NCI-H345 (cell line): ENCODE measurements around the gene EID2B.
A peak's percentile ranks its signal among the peaks of the same experiment; 100 is the strongest.

ENCODE experiments used
- DNase-seq: peaks from one replicate; lab custom pipeline; 2025; lab: John Stamatoyannopoulos, UW

EID2B gene

GRCh38 chr19:39499932-39500331, 32.7 kb downstream of the EID2B start:
- DNase-seq = no peak

DNA sequence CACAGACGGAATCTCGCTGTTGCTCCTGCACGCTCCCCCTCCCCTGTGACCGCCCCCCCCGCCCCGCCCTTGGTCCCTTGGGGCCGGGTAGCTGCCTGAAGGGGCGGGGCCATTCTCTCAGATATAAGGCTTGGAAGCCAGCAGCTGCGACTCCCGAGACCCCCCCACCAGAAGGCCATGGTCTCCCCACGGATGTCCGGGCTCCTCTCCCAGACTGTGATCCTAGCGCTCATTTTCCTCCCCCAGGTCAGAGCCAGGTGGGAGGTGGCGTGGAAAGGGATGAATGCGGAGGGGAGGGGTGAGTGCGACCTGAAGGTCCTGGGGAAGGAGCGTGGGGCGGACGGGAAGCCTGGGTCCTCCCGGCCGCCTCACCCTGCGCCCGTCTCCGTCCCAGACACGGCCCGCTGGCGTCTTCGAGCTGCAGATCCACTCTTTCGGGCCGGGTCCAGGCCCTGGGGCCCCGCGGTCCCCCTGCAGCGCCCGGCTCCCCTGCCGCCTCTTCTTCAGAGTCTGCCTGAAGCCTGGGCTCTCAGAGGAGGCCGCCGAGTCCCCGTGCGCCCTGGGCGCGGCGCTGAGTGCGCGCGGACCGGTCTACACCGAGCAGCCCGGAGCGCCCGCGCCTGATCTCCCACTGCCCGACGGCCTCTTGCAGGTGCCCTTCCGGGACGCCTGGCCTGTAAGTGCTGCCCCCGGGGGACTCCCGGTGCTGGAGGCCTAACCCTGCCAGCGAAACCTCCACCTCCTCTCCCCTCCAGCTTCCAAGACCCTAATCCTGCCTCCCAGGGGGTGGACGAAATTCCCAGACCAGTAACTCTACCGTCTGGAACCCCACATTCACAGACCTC, 33.6 kb downstream of the EID2B start, which contains the start of gene DLL3:
DLL3 (plus strand) TSS at position 150 of the 845 bp plus-strand sequence; CDS start at position 178, 28 bp downstream.
- peak; percentile 90 for DNase-seq

- DNase-seq = peak; percentile 97
Measured at GRCh38 chr19:39497996-39498797, 34.5 kb downstream of the EID2B start.

DNA sequence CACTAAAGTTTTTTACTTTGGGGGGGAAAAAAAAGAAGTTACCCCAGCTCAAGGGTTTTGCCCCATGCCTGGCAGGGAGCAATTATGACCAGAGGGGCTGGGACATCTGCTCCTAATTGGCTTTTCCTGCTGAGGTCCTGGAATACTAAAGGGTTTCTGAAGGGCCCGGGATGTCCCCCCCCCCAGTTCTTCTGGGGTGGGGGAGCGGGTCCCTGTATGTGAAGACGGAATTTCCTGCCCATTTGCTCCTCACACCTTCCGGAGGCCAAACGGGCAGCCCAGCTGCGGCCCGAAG, 35.0 kb downstream of the EID2B start:
- DNase-seq = no peak

GRCh38 chr19:39496063-39496462, 36.6 kb downstream of the EID2B start:
- DNase-seq = no peak

GRCh38 chr19:39494661-39495060, 38.0 kb downstream of the EID2B start:
- no peak for DNase-seq

DNA sequence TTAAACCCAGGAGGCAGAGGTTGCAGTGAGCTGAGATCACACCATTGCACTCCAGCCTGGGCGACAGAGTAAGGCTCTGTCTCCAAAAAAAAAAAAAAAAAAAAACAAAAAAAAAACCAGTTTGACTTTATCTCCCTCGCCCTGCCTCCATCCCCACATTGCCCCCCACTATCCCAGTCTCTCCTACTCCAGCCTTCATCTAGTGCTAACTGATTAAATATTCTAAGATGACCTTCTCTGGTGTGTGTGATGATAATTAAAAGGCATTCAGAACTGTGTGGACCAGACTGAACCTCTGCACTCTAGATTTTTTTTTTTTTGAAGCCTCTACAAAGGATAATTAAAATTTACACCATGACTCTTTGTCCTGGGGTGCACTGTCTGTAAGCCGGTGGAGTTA, 39.9 kb downstream of the EID2B start:
- no peak for DNase-seq

- DNase-seq = no peak
Measured at GRCh38 chr19:39492225-39492624, 40.4 kb downstream of the EID2B start.

DNA sequence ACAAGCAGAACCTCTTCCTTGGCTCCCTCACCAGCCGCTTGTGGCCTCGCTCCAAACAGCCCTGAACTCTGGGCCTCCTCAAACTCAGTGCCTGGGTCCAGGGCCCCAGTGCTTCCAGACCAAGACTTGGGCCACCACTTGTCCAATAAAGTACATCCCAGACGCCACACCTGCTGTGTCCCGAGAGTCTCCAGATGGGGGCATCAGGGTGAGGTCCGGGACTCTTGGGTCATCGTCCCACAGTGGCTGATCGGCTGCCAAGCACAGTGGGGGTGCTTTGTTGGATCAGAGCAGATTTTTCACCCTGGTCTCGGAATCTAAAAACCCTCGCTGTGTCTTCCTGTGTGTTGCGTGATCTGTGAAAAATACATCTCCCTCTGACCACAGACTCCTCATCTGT, 42.9 kb downstream of the EID2B start:
- DNase-seq = no peak

DNA sequence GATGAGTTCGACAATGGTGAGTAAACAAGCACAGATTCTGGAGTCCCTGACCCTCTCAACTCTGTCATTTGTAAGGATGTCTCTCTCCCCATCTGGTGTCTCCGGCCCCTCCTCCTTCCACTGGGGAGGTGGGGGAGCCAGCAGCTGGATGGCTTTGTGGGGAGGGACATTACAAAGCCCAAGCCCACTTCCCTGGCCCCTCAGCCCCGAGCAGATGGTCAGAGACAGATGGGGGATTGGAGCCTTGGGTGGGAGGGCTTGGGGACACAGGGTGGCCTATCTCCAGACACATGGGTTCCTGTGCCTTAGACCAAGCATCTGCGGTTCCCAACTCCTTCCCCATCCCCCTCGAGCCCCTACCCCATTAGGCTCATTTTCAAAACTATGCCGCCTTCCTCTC, 49.5 kb downstream of the EID2B start:
- no peak for DNase-seq

DNA sequence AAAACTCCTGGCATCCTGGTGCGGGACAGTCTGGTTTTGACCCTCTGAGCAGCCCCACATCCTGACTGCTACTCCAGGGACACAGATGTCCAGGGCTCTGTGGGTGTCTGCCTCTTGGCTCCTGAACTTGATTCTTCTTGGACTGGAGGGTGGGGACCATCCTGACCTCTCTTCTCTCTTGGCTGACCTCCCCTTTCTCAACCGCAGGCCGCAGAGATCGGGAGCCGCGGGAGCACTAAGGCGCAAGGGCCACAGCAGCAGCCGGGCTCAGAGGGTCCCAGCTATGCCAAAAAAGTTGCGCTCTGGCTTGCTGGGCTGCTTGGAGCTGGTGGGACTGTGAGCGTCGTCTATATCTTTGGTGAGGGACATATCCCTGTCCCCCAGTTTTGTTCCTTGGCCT, 51.0 kb downstream of the EID2B start:
- DNase-seq = no peak

DNA sequence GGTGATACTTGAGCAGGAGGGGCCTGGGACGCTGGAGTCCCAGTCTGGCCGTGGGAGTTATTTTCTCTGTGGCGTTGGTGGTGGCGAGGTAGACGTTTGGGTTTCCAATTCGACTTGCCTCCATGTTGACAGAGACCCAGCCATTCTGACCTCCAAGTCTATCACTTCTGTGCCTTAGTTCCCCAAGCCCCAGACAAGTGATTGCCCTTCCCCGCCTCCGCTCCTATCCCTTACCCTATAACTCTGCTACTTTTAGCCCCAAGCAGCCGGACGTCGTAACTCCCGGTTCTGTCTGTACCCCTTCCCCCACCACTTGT, 51.5 kb downstream of the EID2B start:
- DNase-seq = no peak
